ENCODE measurements around the gene CSAG1.
"Not testable (repeated sequence)": the region's sequence is repeated elsewhere in the genome, so short reads cannot be mapped to it uniquely, and the experiment has no call there.

The CSAG1 gene

DNA sequence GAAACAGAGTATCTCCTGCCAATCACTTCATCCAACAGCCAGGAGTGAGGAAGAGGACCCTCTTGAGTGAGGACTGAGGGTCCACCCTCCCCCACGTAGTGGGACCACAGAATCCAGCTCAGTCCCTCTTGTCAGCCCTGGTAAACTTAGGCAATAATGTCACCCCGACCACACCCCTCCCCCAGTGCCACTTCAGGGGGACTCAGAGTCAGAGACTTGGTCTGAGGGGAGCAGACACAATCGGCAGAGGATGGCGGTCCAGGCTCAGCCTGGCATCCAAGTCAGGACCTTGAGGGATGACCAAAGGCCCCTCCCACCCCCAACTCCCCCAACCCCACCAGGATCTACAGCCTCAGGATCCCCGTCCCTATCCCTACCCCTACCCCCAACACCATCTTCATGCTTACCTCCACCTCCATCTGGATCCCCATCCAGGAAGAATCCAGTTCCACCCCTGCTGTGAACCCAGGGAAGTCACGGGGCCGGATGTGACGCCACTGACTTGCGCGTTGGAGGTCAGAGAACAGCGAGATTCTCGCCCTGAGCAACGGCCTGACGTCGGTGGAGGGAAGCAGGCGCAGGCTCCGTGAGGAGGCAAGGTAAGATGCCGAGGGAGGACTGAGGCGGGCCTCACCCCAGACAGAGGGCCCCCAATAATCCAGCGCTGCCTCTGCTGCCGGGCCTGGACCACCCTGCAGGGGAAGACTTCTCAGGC, at the start of gene CSAG1, which contains the start of gene MAGEA12:
Gene CSAG1, minus strand, starts transcription at position 461 of the 715 bp plus-strand sequence. CDS start 1,261 bp downstream, outside the sequence.
Gene MAGEA12, plus strand, starts transcription at position 497 of the 715 bp plus-strand sequence. CDS start 2,405 bp downstream, outside the sequence.
- DNase-seq (ENCODE audit: low read depth): no peak

DNA sequence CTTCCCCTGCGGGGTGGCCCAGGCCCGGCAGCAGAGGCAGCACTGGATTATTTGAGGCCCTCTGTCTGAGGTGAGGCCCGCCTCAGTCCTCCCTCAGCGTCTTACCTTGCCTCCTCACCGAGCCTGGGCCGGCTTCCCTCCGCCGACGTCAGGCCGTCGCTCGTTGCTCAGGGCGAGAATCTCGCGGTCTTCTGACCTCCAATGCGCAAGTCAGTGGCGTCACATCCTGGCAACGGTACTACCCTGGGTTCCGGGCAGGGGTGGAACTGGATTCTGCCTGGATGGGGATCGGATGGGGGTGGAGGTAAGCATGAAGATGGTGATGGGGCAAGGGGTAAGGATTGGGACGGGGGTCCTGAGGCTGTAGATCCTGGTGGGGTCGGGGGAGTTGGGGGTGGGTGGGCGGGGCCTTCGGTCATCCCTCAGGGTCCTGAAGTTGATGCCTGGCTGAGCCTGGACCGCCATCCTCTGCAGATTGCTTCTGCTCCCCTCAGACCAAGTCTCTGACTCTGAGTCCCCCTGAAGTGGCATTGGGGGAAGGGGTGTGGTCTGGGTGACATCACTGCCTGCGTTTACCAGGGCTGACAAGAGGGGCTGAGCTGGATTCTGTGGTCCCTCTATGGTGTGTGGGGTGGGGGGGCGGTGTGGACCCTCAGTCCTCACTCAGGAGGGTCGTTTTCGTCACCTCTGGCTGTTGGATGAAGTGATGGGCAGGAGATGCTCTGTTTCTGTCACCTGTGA, 36.2 kb upstream of the CSAG1 start, which contains the start of gene MAGEA6:
Gene MAGEA6, minus strand, starts transcription at position 141 of the 741 bp plus-strand sequence. CDS start 2,039 bp downstream, outside the sequence.
- DNase-seq (ENCODE audit: low read depth): not testable (repeated sequence)

DNA sequence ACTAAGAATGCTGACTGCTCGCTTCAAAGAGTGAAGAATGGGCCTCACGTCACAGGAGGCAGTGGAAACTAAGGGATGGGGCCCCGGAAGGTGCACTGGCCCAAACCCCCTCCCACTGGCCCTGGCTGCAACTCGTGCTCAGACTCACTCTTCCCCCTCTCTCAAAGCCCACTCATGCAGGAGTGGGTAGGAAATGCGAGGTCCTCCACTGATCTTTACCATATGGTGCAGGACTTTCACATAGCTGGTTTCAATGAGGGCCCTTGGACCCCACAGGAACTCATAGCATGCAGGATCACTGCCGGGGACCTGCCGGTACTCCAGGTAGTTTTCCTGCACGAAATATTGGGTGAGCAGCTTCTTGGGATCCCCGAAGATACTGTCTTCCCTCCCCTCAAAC, 33.0 kb upstream of the CSAG1 start:
- DNase-seq (ENCODE audit: low read depth): not testable (repeated sequence)

GRCh38 chrX:152761582-152761981, 28.1 kb upstream of the CSAG1 start:
- DNase-seq (ENCODE audit: low read depth): not testable (repeated sequence)

DNA sequence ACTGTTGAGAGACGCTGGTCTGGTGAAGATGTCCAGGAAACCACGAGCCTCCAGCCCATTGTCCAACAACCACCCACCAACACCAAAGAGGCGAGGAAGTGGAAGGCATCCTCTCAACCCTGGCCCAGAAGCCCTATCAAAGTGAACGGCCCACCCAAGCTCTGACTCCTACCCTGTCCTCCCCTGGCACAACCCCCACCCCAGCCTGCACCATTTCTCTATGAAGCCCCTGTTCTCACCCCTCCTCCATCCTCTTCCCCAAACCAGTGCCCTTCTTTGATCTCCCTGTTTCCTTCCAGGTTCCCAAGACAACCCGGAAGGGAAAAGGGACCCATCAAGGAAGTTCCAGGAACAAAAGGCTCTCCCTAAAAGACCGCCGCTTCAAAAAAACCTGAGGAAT, 26.0 kb upstream of the CSAG1 start:
- DNase-seq (ENCODE audit: low read depth): not testable (repeated sequence)

DNA sequence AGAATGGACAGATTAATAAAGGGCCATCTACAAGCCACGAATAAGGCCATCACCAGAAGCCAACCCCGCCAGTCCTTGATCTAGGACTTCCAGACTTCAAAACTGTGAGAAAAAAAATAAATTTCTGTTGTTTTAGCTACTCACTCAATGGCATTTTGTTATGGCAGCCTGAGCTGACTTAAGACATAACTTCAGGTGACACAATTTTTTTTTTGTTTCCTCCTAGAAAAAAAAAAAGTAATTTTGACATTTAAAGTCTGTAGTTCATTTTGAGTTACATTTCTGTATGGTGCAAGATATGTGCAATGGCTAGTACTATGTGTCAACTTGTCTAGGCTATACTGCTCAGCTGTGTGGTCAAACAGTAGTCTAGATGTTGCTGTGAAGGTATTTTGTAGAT, 25.4 kb upstream of the CSAG1 start, which contains the start of gene CSAG3:
Gene CSAG3, plus strand, starts transcription at position 301 of the 400 bp plus-strand sequence.
- DNase-seq (ENCODE audit: low read depth): not testable (repeated sequence)

DNA sequence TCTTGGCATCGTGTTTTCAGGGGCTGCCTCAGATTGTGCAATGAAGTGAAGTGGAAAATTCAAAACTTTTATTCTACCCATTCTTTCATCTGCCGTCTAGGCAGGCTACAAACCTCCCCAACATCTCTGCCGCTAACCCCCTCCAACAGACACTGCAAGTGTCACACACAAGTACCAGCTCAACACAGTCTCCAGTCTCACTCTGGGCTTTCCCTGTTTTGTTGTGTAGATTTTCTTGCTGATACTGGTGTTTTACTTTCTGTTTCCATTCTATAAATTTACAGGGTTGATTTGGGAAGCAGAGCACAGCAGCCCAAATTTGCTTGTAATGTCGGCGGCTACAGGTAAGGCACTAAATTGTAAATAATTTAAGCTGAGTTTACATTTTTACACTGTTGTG, 21.4 kb upstream of the CSAG1 start:
- DNase-seq (ENCODE audit: low read depth): not testable (repeated sequence)

DNA sequence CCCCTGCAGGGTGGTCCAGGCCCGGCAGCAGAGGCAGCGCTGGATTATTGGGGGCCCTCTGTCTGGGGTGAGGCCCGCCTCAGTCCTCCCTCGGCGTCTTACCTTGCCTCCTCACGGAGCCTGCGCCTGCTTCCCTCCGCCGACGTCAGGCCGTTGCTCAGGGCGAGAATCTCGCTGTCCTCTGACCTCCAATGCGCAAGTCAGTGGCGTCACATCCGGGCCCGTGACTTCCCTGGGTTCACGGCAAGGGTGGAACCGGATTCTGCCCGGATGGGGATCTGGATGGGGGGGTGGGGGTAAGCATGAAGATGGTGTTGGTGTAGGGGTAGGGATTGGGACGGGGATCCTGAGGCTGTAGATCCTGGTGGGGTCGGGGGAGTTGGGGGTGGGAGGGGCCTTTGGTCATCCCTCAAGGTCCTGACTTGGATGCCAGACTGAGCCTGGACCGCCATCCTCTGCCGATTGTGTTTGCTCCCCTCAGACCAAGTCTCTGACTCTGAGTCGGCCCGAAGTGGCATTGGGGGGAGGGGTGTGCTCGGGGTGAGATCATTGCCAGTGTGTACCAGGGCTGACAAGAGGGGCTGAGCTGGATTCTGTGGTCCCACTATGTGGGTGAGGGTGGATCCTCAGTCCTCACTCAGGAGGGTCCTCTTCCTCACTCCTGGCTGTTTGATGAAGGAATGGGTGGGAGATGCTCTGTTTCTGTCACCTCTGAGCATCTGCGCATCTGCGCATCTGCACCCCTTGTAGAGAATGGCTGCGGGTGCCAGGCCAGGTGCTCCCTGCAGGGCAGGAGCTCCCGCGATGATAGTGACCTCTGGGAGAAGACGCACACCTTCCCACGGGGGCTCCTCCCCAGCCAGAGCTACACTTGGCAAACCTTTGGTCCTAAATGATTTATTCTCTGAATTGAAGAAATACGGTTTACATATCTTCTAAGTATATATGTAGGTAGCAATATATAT, 20.4 kb upstream of the CSAG1 start, which contains the start of gene MAGEA2:
Gene MAGEA2, minus strand, starts transcription at position 157 of the 965 bp plus-strand sequence. CDS start 2,479 bp downstream, outside the sequence.
- not testable (repeated sequence) for DNase-seq (ENCODE audit: low read depth)

- no peak for DNase-seq (ENCODE audit: low read depth)
Observed at GRCh38 chrX:152738560-152738959, 5.0 kb upstream of the CSAG1 start.

- DNase-seq (ENCODE audit: low read depth): not testable (repeated sequence)
Observed at GRCh38 chrX:152736528-152736927, 3.0 kb upstream of the CSAG1 start.

DNA sequence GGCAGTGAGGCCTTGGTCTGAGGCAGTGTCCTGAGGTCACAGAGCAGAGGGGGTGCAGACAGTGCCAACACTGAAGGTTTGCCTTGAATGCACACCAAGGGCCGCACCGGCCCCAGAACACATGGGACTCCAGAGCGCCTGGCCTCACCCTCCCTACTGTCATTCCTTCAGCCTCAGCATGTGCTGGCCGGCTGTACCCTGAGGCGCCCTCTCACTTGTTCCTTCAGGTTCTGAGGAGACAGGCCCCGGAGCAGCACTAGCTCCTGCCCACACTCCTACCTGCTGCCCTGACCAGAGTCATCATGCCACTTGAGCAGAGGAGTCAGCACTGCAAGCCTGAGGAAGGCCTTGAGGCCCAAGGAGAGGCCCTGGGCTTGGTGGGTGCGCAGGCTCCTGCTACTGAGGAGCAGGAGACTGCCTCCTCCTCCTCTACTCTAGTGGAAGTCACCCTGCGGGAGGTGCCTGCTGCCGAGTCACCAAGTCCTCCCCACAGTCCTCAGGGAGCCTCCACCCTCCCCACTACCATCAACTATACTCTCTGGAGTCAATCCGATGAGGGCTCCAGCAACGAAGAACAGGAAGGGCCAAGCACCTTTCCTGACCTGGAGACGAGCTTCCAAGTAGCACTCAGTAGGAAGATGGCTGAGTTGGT, 2.5 kb upstream of the CSAG1 start:
- DNase-seq (ENCODE audit: low read depth): no peak

DNA sequence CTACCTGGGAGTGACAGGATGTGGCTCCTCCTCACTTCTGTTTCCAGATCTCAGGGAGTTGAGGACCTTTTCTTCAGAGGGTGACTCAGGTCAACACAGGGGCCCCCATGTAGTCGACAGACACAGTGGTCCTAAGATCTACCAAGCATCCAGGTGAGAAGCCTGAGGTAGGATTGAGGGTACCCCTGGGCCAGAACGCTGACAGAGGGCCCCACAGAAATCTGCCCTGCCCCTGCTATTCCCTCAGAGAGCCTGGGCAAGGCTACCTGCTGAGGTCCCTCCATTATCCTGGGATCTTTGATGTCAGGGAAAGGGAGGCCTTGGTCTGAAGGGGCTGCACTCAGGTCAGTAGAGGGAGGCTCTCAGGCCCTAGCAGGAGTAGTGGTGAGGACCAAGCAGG, 1.6 kb upstream of the CSAG1 start:
- no peak for DNase-seq (ENCODE audit: low read depth)

GRCh38 chrX:152734143-152734858, 780 bp upstream of the CSAG1 start:
- DNase-seq (ENCODE audit: low read depth): not testable (repeated sequence)

- no peak for DNase-seq (ENCODE audit: low read depth)
Observed at GRCh38 chrX:152725409-152725808, 8.1 kb downstream of the CSAG1 start.

DNA sequence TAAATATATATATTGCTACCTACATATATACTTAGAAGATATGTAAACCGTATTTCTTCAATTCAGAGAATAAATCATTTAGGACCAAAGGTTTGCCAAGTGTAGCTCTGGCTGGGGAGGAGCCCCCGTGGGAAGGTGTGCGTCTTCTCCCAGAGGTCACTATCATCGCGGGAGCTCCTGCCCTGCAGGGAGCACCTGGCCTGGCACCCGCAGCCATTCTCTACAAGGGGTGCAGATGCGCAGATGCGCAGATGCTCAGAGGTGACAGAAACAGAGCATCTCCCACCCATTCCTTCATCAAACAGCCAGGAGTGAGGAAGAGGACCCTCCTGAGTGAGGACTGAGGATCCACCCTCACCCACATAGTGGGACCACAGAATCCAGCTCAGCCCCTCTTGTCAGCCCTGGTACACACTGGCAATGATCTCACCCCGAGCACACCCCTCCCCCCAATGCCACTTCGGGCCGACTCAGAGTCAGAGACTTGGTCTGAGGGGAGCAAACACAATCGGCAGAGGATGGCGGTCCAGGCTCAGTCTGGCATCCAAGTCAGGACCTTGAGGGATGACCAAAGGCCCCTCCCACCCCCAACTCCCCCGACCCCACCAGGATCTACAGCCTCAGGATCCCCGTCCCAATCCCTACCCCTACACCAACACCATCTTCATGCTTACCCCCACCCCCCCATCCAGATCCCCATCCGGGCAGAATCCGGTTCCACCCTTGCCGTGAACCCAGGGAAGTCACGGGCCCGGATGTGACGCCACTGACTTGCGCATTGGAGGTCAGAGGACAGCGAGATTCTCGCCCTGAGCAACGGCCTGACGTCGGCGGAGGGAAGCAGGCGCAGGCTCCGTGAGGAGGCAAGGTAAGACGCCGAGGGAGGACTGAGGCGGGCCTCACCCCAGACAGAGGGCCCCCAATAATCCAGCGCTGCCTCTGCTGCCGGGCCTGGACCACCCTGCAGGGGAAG, 19.4 kb downstream of the CSAG1 start, which contains the start of gene MAGEA2B:
Gene MAGEA2B, plus strand, starts transcription at position 814 of the 973 bp plus-strand sequence. CDS start 2,479 bp downstream, outside the sequence.
- not testable (repeated sequence) for DNase-seq (ENCODE audit: low read depth)

- DNase-seq (ENCODE audit: low read depth): not testable (repeated sequence)
Observed at GRCh38 chrX:152713195-152713594, 20.3 kb downstream of the CSAG1 start.

DNA sequence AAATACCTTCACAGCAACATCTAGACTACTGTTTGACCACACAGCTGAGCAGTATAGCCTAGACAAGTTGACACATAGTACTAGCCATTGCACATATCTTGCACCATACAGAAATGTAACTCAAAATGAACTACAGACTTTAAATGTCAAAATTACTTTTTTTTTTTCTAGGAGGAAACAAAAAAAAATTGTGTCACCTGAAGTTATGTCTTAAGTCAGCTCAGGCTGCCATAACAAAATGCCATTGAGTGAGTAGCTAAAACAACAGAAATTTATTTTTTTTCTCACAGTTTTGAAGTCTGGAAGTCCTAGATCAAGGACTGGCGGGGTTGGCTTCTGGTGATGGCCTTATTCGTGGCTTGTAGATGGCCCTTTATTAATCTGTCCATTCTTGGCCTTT, 24.3 kb downstream of the CSAG1 start, which contains the start of gene CSAG2:
Gene CSAG2, minus strand, starts transcription at position 101 of the 400 bp plus-strand sequence. CDS start 161 bp downstream, outside the sequence.
- DNase-seq (ENCODE audit: low read depth): not testable (repeated sequence)

GRCh38 chrX:152706500-152706899, 27.0 kb downstream of the CSAG1 start:
- not testable (repeated sequence) for DNase-seq (ENCODE audit: low read depth)

DNA sequence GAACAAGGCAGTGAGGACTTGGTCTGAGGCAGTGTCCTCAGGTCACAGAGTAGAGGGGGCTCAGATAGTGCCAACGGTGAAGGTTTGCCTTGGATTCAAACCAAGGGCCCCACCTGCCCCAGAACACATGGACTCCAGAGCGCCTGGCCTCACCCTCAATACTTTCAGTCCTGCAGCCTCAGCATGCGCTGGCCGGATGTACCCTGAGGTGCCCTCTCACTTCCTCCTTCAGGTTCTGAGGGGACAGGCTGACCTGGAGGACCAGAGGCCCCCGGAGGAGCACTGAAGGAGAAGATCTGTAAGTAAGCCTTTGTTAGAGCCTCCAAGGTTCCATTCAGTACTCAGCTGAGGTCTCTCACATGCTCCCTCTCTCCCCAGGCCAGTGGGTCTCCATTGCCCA, 33.1 kb downstream of the CSAG1 start:
- not testable (repeated sequence) for DNase-seq (ENCODE audit: low read depth)

All from stimulated activated CD8-positive, alpha-beta memory T cell treated with anti-CD3 and anti-CD28 coated beads, Interleukin-15, amount 100 ng/mL, for 24 hours (primary cell).